Neuronal stem cell (in vitro differentiated cells): Measurements from ENCODE around the gene TRDN.
A peak's percentile ranks its signal among the peaks of the same experiment; 100 is the strongest.

ENCODE experiments used
- DNase-seq: peaks from one replicate; pipeline ENCODE4 v3.0.0-alpha.2; 2013; ENCODE audit warnings: low spot score
- H2AFZ ChIP-seq: one replicate; pipeline ENCODE4 v1.6.1; 2013; ENCODE audit warnings: mild to moderate bottlenecking, low read length, inconsistent platforms
- H2AK5ac ChIP-seq: 2 replicates; pipeline ENCODE4 v1.6.1; 2013; ENCODE audit warnings: low read depth, mild to moderate bottlenecking, inconsistent platforms, low read length, moderate library complexity, mixed read lengths
- H2BK120ac ChIP-seq: 2 replicates; pipeline ENCODE4 v1.6.1; 2013; ENCODE audit warnings: low read depth, mild to moderate bottlenecking, inconsistent platforms, low read length, moderate library complexity, mixed read lengths
- H2BK12ac ChIP-seq: one replicate; pipeline ENCODE4 v1.6.1; 2013; ENCODE audit warnings: low read length, inconsistent platforms
- H2BK15ac ChIP-seq: 2 replicates; pipeline ENCODE4 v1.6.1; 2013; ENCODE audit warnings: mild to moderate bottlenecking, low read length, inconsistent platforms, mixed read lengths
- H2BK5ac ChIP-seq: one replicate; pipeline ENCODE4 v1.6.1; 2013; ENCODE audit warnings: inconsistent platforms, mild to moderate bottlenecking, low read length, moderate library complexity
- H3K14ac ChIP-seq: one replicate; pipeline ENCODE4 v1.6.1; 2013; ENCODE audit warnings: low read length, inconsistent platforms
- H3K18ac ChIP-seq: 2 replicates; pipeline ENCODE4 v1.6.1; 2013; ENCODE audit warnings: low read length, inconsistent platforms
- H3K23ac ChIP-seq: 2 replicates; pipeline ENCODE4 v1.6.1; 2013; ENCODE audit warnings: low read depth, mild to moderate bottlenecking, mixed read lengths, low read length, inconsistent platforms; ENCODE audit not compliant: poor library complexity
- H3K27ac ChIP-seq: replicated peaks from 3 replicates; pipeline ENCODE4 v1.5.1; 2013; ENCODE audit warnings: low read length, inconsistent platforms
- H3K27me3 ChIP-seq, 3 experiments: 2 replicates each; pipeline ENCODE4 v1.6.1; 2013; ENCODE audit warnings: low read length in 3 of 3, mild to moderate bottlenecking in 2 of 3, inconsistent platforms in 1 of 3, low read depth in 1 of 3, mixed read lengths in 1 of 3, moderate library complexity in 1 of 3; ENCODE audit not compliant: control insufficient read depth in 3 of 3, insufficient read depth in 3 of 3
- H3K36me3 ChIP-seq, 2 donors: replicated peaks in 1 of 2; 2 replicates each; pipeline ENCODE4 v1.6.1; 2013; ENCODE audit warnings: low read length in 2 of 2; ENCODE audit not compliant: control insufficient read depth in 2 of 2, insufficient read depth in 2 of 2
- H3K4ac ChIP-seq: 2 replicates; pipeline ENCODE4 v1.6.1; 2013; ENCODE audit warnings: inconsistent platforms, mild to moderate bottlenecking, low read length, moderate library complexity
- H3K4me1 ChIP-seq, 2 donors: 1 replicate in 1 of 2; 2 replicates in 1 of 2; pipeline ENCODE4 v1.6.1; 2013; ENCODE audit warnings: low read length in 2 of 2, low read depth in 1 of 2; ENCODE audit not compliant: control insufficient read depth in 2 of 2, insufficient read depth in 1 of 2
- H3K4me2 ChIP-seq: one replicate; pipeline ENCODE4 v1.6.1; 2013; ENCODE audit warnings: mild to moderate bottlenecking, low read length, inconsistent platforms; ENCODE audit not compliant: insufficient read depth, poor library complexity, severe bottlenecking
- H3K4me3 ChIP-seq, 2 donors: 2 replicates each; pipeline ENCODE4 v1.5.1; 2013; ENCODE audit warnings: low read length in 2 of 2, mild to moderate bottlenecking in 2 of 2, inconsistent platforms in 1 of 2, moderate library complexity in 1 of 2
- H3K79me1 ChIP-seq: one replicate; pipeline ENCODE4 v1.6.1; 2013; ENCODE audit warnings: low read depth, mild to moderate bottlenecking, inconsistent platforms, low read length, moderate library complexity
- H3K9ac ChIP-seq: one replicate; pipeline ENCODE4 v1.6.1; 2013; ENCODE audit warnings: mild to moderate bottlenecking, low read depth, low read length, inconsistent platforms; ENCODE audit not compliant: poor library complexity
- H3K9me3 ChIP-seq, 2 donors: replicated peaks in 1 of 2; 2 replicates each; pipeline versions ENCODE3 to v1.6.1; 2013; ENCODE audit warnings: low read length in 2 of 2, mild to moderate bottlenecking in 2 of 2, inconsistent platforms in 1 of 2, low read depth in 1 of 2, mixed read lengths in 1 of 2, moderate library complexity in 1 of 2; ENCODE audit not compliant: control insufficient read depth in 2 of 2, insufficient read depth in 1 of 2
- H4K8ac ChIP-seq: one replicate; pipeline ENCODE4 v1.6.1; 2013; ENCODE audit warnings: low read depth, mild to moderate bottlenecking, inconsistent platforms, low read length, moderate library complexity
- H4K91ac ChIP-seq: one replicate; pipeline ENCODE4 v1.6.1; 2013; ENCODE audit warnings: low read length, low read depth, mild to moderate bottlenecking, inconsistent platforms; ENCODE audit not compliant: poor library complexity
- WGBS, 2 donors: extraction: QIAGEN DNeasy Blood & Tissue Kit; methylation state at CpG; one replicate each; pipeline ENCODE4 v1.1.7; 2013; ENCODE audit warnings: missing lambda C conversion rate in 2 of 2, mixed read lengths in 1 of 2; ENCODE audit not compliant: insufficient read length in 2 of 2, insufficient replicate concordance in 1 of 2; ENCODE audit errors: extremely low coverage in 2 of 2; 5-methylcytosine and 5-hydroxymethylcytosine counted together

The TRDN gene

GRCh38 chr6:123610779-123611178, 26.0 kb downstream of the TRDN start:
- Histone ChIP-seq H2BK120ac (no peak overlapping the region), H3K14ac (no peak overlapping the region), H2AK5ac (no peak overlapping the region), H3K36me3 (no peaks in the 10 kb centered on the region), H3K9ac (no peak overlapping the region), H4K91ac (no peak overlapping the region), H2AFZ (peak overlapping the region; percentile 46), H3K9me3 (no peaks in the 10 kb centered on the region), H3K18ac (no peak overlapping the region), H2BK5ac (no peak overlapping the region), H2BK15ac (no peak overlapping the region), H4K8ac (no peak overlapping the region), H3K4me1 (no peaks in the 10 kb centered on the region), H3K4ac (no peak overlapping the region), H3K4me3 (no peak overlapping the region), H3K79me1 (no peaks in the 10 kb centered on the region), H3K23ac (no peak overlapping the region), H3K27ac (no peak overlapping the region), H2BK12ac (no peak overlapping the region), H3K4me2 (no peak overlapping the region), H3K27me3 (no peaks in the 10 kb centered on the region)
- no peak for DNase-seq

- Histone ChIP-seq H2BK5ac (no peak overlapping the region), H3K79me1 (no peaks in the 10 kb centered on the region), H2BK120ac (no peak overlapping the region), H2BK12ac (no peak overlapping the region), H2BK15ac (no peak overlapping the region), H3K9me3 (no peaks in the 10 kb centered on the region), H4K91ac (no peak overlapping the region), H2AFZ (peak overlapping the region; percentile 83), H3K4me3 (no peak overlapping the region), H3K9ac (no peak overlapping the region), H3K14ac (no peak overlapping the region), H3K4ac (no peak overlapping the region), H3K18ac (no peak overlapping the region), H3K27ac (no peak overlapping the region), H3K27me3 (no peaks in the 10 kb centered on the region), H3K36me3 (no peaks in the 10 kb centered on the region), H3K4me2 (no peak overlapping the region), H3K4me1 (peaks cover 0 to 1% of the 10 kb centered on the region in 2 donors), H4K8ac (no peak overlapping the region), H3K23ac (no peak overlapping the region), H2AK5ac (no peak overlapping the region)
- WGBS, 2 donors = no CpG with 5 or more reads among the region's 6 CpGs
- DNase-seq = no peak
These were observed 32.7 kb downstream of the TRDN start for GRCh38 chr6:123604067-123604466.

- Histone ChIP-seq H3K9me3 (no peaks in the 10 kb centered on the region), H3K27me3 (no peaks in the 10 kb centered on the region), H3K36me3 (no peaks in the 10 kb centered on the region), H3K9ac (no peak overlapping the region), H3K4me1 (no peaks in the 10 kb centered on the region), H3K4ac (no peak overlapping the region), H2AK5ac (no peak overlapping the region), H3K79me1 (no peaks in the 10 kb centered on the region), H3K4me3 (no peak overlapping the region), H2BK5ac (no peak overlapping the region), H2AFZ (no peak overlapping the region), H4K8ac (no peak overlapping the region), H2BK15ac (no peak overlapping the region), H2BK120ac (no peak overlapping the region), H3K14ac (no peak overlapping the region), H3K27ac (no peak overlapping the region), H3K18ac (no peak overlapping the region), H3K4me2 (no peak overlapping the region), H2BK12ac (no peak overlapping the region), H3K23ac (no peak overlapping the region), H4K91ac (no peak overlapping the region)
- WGBS, 2 donors = no CpG with 5 or more reads among the region's 3 CpGs
- no peak for DNase-seq
These were observed 38.7 kb downstream of the TRDN start for GRCh38 chr6:123598011-123598410.

- Histone ChIP-seq H3K18ac (no peak overlapping the region), H2BK5ac (no peak overlapping the region), H2BK12ac (no peak overlapping the region), H3K4me1 (no peaks in the 10 kb centered on the region), H3K23ac (no peak overlapping the region), H3K4ac (no peak overlapping the region), H3K27ac (no peak overlapping the region), H3K79me1 (no peaks in the 10 kb centered on the region), H3K4me3 (no peak overlapping the region), H3K9ac (no peak overlapping the region), H3K14ac (no peak overlapping the region), H3K9me3 (peaks cover 0 to 2% of the 10 kb centered on the region in 2 donors), H3K36me3 (no peaks in the 10 kb centered on the region), H3K4me2 (no peak overlapping the region), H4K91ac (no peak overlapping the region), H2AFZ (no peak overlapping the region), H2BK15ac (no peak overlapping the region), H2BK120ac (no peak overlapping the region), H3K27me3 (no peaks in the 10 kb centered on the region), H4K8ac (no peak overlapping the region), H2AK5ac (no peak overlapping the region)
- WGBS, 2 donors = no CpG with 5 or more reads among the region's 2 CpGs
- no peak for DNase-seq
These were observed 42.0 kb downstream of the TRDN start for GRCh38 chr6:123594776-123595175.
